Measurements from ENCODE around the gene SLC38A11.
"Not testable (repeated sequence)": the region's sequence is repeated elsewhere in the genome, so short reads cannot be mapped to it uniquely, and the experiment has no call there.

SLC38A11 gene

DNA sequence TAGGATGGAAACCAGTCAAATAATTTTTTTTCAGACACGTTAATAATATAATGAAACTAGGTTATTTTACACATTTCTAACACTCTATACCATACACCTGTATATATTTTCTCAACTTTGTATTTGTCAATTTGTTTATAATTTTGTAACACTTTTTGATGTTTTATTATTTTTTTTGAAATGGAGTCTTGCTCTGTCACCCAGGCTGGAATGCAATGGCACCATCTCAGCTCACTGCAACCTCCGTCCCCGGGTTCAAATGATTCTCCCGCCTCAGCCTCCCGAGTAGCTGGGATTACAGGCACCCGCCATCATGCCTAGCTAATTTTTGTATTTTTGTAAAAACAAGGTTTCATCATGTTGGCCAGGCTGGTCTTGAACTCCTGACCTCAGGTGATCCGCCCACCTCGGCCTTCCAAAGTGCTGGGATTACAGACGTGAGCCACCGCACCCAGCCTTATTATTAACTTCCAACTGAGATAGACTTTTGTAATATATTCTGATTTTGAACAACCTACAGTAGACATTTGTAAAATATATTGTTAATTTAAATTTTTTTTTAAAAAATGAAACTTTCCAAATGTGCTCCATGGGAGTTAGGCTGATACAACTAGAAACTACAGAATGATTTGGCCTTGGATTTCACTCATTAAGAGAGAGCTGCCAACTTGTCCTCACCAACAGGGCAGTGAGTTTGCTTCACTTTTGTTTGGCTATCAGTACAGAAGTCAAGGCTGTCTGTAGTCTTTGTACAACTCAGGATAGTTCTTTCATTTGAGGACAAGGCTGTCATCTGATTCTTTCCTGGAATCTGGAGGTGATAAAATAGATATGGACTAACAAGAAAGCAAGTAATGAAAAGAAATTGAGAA is 79.8 kb downstream of the SLC38A11 start:
- no peak for DNase-seq

DNA sequence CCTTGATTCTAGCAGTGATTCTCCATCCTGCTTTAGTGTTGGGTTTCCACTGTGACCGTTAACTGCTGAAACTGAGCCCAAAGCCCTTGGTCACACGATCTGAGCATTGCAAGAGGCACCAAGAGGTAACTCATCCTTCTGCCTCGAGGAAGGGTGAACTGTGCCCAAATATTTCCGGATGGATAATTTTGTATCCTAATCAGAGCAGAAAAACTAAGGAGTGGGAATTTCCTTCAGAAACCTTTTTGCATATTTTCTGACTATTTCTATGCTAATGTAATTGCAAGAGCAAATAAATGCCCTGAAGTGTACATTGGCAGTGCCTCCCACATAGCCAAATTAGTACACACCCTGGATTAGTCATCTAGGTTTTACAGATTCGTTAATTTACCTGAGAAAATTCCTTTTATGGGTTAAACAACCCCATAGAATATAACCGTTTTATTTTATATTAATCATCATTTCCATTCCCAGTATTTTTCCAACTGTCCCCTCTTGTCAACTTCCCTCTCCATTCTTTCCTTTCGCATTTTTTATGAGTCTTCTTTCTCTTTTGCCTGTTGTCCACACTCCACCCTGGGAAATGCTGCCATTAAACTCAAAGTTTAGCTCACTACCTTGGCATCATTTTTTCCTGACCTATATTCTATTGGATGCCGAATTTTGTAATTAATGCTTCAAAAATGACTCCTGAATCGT is 82.0 kb downstream of the SLC38A11 start:
- DNase-seq: no peak

DNA sequence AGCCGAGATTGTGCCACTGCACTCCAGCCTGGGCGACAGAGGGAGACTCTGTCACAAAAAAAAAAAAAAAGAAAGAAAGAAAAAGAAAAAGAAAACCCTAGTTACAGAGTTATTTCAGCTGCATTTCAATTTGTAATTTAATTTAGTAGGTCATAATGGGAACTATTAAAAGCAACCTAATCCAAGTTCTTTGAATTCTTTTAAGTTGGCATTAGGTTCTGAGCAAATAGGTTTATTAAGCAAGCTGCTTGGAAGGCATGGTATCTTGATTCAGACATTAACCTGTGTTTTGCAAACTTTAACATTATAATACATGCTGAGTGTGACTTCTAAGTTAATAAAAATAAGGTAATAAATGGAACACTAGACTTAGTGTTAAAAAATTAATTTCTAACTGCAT is 83.9 kb downstream of the SLC38A11 start:
- no peak for DNase-seq

DNA sequence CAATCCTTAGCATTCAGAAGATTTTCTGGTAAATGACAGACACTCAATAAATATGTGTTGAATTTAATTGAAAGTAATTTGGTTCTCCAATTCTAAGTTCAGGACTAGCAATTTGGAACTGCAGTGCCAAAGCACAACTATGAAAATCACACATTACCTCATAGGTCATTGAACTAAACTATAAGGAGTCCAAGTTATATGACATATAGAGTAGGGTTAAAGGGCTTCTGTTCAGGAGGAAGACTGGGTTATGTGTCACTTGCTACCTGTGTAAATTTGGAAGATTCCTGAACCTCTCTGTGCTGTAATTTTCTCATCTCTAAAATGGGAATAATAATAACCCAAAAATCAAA is 85.9 kb downstream of the SLC38A11 start:
- no peak for DNase-seq

DNA sequence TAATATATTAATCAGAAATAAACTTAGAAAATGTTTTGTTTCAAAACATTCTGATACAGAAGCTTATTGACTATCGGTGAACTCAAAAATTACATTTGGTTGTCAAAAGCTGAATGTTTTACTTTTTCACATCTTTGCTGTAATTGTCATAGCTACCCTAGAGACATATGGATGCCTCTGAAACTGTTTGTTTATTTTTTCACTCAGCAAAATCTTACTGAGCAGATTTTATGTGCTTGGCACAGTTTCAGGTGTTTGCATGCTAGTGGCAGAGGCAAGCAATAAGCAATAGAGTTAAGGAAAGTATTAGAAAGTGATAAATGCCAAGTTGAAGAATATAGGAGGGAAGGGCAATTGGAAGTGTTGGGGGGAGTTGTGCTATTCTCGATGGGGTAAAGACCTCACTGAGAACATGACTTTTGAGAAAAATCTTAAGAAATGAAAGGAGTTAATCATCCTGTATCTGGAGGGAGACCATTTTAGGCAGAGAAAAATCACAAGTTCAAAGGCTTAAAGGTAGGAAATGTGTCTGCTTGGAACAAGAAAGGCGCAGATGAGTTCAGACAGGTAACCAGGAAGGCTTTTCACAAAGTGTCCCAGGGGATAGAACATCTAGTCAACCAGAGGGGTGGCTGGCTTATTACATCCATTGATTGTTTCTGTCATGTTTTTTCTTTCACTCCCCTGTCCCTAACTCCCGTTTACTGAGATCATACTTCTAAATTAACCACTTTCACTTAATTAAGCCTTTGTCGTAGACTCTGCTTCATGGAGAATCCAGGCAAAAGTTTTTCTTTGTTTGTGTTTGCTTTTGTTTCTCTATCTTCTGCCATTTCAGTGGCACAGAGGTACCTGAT is 86.5 kb downstream of the SLC38A11 start:
- DNase-seq: no peak

DNA sequence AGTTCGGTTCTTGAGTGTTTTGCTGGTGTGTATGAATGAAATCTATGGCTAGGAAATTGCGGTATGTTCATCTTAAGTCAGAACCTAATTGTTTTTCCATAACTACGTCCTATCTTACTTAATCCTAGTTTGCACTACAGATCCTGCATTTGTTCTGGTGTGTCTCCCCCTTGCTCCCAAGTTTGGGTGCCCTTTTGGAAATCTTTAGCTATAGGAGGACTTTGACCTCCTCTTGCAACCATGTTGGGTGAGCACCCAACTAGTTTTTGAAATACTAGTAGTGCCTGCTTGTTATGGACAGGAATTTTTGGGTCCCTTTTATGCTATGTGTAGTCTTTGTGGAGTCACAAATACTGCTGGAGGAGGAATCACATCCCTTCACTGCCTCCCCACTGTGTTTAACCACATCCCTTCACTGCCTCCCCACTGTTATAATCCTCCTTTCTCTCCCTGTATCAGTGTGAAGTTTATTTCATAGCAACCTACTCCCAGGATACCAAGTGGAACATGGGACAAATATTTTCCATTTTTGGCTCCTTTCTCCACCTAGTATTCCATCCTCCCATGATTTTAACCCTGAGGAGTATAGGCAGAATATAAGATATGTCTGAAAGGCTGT is 87.4 kb downstream of the SLC38A11 start:
- DNase-seq: no peak

DNA sequence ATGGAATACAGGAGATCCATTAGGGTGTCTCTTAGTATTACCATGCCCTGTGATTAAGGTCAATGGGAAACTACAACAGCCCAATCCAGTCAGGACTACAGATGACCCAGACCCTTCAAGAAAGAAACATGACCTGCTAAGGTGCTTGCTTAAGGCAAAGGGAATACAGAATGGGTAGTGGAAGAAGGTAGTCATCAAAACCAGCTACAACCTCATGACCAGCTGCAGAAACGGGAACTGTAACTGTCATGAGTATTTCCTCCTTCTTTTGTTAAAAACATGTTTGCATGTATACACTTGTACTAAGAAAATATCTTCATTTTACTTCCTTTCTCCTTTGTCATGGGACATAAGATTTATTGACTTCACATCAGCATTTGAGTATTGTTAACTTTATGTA is 88.9 kb downstream of the SLC38A11 start:
- not testable (repeated sequence) for DNase-seq

DNA sequence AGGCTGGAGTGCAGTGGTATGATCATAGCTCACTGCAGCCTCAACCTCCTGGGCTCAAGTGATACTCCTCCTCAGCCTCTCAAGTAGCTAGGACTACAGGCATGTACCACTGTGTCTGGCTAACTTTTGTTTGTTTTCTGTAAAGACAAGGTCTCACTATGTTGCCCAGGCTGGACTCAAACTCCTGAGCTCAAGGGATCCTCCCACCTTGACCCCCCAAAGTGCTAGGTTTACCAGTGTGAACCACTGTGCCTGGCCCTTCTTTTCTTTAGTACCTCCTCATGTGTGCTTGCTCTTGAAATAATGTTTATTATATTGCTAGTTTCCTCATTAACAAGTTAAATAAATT is 94.7 kb downstream of the SLC38A11 start:
- DNase-seq: no peak

DNA sequence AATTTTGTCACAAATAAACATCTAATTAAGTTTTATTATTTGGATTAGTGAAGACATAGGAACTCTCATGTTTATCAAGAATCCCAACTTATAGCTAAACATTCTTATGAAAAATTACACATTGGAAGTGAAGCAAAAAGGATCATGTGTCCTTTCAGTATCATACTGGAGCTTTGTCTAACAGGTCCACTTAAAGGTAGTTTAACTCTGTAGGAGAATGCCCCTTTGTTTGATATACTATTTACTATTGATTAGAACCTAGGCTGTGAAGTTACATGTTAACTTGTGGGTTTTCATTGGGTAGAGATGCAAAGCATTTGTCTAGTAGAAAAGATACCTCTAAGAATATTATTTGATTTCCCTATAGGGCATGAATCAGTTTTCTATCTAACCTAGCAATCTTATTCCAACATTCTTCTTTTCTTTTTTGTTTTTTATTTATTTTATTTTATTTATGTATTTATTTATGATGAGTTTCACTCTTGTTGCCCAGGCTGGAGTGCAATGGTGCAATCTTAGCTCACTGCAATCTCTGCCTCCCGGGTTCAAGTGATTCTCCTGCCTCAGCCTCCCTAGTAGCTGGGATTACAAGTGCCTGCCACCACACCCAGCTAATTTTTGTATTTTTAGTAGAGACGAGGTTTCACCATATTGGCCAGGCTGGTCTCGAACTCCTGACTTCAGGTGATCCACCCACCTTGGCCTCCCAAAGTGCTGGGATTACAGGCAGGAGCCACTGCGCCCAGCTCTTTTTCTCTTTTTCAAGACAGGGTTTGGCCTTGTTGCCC is 95.2 kb downstream of the SLC38A11 start:
- DNase-seq: not testable (repeated sequence)

DNA sequence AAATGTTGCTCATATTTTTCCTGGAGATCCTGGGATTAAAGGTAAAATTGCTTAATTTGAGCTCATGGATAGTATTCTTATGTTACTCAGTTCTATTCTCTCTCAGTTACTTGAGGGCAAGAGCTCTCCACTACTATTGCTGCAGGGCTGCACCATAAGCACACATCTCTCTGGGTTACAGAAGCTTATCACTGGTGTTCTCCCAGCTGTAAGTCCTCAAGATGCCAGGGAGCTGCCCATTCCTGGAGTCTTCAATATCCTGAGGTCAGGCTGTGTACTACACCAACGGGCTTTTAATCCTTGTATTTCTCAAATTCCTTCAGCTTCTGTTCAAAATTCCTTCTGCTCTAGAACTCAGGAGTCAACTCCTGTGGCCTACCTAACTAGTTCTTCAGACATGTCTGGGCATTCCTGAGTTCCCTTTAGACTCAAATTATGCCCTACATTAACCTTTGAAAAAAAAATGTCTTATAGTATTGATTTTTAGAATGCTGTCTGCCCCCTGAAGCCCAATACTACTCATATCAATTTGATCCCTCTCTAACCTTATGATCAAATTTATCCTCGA is 96.0 kb downstream of the SLC38A11 start:
- DNase-seq: no peak

DNA sequence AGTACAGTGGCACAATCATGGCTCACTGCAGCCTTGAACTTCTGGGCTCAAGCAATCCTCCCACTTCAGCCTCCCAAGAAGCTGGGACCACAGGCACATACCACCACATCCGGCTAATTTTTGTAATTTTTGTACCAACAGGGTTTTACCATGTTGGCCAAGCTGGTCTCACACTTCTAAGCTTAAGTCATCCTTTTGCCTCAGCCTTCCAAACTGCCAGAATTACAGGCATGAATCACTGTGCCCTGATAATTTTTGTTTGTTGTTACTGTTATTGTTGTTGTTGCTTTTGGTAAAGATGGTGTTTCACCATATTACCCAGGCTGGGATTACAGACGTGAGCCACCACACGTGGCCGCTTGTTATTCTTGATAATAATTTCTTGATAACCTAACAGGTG is 103.2 kb downstream of the SLC38A11 start:
- no peak for DNase-seq

DNA sequence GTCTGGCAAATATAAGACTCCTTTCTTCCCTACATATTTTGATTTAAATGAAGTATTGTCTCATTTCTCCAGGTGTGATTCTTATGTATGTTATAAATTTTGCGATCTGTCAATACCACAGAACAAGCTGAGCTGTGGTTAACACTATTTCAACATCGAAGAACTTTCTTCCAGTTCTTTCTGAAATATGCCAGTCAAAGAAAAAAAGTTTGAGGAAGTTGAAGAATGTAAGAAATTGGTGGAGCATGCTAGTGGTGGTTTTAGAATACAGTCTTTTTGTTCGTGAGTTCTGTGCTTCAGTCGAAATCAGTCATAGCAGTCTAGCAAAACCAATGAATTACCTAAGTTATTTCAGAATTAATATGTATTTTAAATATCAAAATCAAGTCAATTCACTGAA is 105.1 kb downstream of the SLC38A11 start:
- no peak for DNase-seq

DNA sequence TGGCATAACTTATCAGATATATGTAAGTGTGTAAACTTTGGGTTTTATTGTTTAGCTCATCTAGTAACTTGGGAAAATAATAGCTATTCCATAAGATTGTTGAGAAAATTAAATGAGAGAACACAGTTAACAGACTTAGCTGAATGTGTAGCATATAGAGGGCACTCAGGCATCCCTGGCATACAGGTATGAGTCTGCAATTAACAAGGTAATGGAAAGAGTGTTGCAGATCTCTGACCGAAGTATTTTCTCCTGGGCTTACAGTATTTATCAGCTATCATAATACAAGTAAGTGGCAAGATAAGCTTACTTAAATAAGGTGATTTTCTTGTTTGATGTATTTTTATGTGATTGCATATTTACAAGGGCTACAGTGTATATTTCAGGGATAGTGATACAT is 105.8 kb downstream of the SLC38A11 start:
- no peak for DNase-seq

DNA sequence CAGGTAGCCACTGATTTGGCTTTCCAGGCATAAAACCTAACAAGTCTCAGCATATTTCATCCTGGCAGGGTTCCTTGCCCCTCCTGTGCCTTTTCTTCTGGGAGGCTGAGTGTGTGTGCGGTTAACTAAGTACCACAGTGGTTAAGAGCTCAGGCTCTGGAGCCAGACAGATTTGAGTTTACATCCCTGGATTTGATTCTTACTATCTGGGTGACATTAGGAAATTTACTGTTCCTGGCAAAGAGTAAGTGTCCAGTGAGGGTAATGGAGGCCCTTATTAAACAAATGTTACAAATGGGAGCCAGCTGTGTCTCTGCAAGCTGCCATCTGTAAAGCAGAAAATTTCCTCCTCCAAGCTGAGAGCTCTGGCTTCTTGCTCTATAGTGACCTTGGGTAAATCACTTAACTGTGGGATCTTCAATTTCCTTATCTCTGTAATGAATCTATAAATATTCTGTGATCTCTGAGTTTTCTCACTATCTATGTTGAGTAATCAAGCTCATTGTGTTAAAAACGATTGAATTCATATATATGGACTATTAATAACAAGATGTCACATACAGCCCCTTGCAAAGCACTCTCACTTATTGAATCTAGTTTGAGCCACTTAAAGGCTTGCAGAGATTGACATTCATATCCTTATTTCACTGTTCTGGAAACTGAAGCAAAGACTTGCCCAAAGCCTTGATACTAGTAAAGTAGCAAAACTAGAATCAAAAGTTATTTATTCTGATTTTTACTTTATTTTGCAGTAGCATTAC is 107.2 kb downstream of the SLC38A11 start:
- no peak for DNase-seq

DNA sequence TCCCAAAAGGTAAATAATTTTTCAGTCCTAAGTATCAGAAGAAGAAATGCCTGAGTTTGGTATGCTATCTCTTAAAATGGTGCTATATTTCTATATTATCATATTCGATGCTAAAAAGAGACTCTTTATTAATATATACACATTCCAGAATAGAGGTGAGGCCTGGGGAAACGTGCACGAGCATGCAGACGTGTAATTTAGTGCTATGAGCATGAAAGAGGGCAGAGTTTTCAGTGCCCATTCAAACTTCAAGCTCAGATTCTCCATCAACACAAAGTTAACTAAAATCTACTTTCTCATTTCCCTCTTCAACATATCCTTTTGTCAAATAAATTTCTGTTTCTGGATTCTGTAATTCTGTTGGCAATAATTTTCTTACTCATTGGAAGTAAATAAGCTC is 108.0 kb downstream of the SLC38A11 start:
- DNase-seq: no peak

DNA sequence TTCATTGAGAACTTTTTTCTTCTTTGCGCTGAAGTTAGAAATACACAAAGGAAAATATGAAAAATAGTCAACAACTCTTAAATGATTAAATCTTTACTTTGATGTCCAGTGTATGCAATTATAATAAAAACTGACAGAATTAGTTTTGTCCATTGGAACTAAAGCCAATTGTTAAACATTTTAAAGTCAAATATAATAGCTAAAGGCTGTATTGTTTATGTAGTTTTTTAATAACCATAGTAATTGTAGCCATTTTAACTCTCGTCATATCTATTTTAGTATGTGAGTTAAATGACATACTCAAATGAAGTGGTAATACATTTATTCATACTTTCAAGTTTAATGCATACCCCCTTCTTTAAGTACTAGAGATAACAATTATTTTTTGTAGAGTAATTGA is 109.0 kb downstream of the SLC38A11 start:
- DNase-seq: no peak
